Measurements from ENCODE around the gene PDZD4. TPM values are rescaled to one million over a fixed set of nuclear protein-coding genes. Genes with fewer than 3 reads are reported as not detected.

Gene PDZD4
- total RNA-seq, 4 donors from 2014 or later = 2.0 to 6.6 (median 4.2) TPM

- peak overlapping the region; percentile 47 to 81 (median 65) for H3K27ac ChIP-seq
- in situ Hi-C loops (cut with MboI; ENCODE audit: low pct_ligation_motif_present in 1 of 4, low pct_unique_long_range_greater_than_20kb in 1 of 4, low sequenced_read_pairs in 3 of 4) (loop anchor here in 1 of 4 donors (25.0 kb wide), 1 partner anchor 197 kb away; the partner anchor contains the start of genes HCFC1 and TMEM187), intact Hi-C loops (cut with DNase I; ENCODE audit: low total_unique reads) (loop anchor here (5.0 kb wide), 1 partner anchor 187 kb away; no protein-coding TSS in a partner anchor)
- WGBS, 2 donors (ENCODE audit: low coverage in 1 of 2) = 67% methylated on average over 8 of the region's 27 CpGs; no CpG with 5 or more reads in 1 of the 2 donors
- H3K4me1 ChIP-seq = no peaks in the 10 kb centered on the region
- peak overlapping the region in 2 of 4 donors; percentile 13 to 18 for H3K4me3 ChIP-seq
- H3K9me3 ChIP-seq = no peaks in the 10 kb centered on the region
- TF ChIP-seq CTCF (IDR thresholded peaks at IDR 0.05) = no peak
- no peak for TF ChIP-seq EP300 (IDR thresholded peaks at IDR 0.05; ENCODE audit: low read depth)
- TF ChIP-seq POLR2AphosphoS5 (IDR thresholded peaks at IDR 0.05) = no peak
- TF ChIP-seq POLR2A (IDR thresholded peaks at IDR 0.05) = no peak
- no peaks in the 10 kb centered on the region for H3K27me3 ChIP-seq
- DNase-seq = peak; percentile 7
- H3K36me3 ChIP-seq = no peaks in the 10 kb centered on the region
Measured at GRCh38 chrX:153765138-153766079, 64.9 kb downstream of the PDZD4 start.

GRCh38 chrX:153764786-153765137 is 65.6 kb downstream of the PDZD4 start:
- Histone ChIP-seq H3K9me3 (no peaks in the 10 kb centered on the region), H3K4me1 (no peaks in the 10 kb centered on the region), H3K36me3 (no peaks in the 10 kb centered on the region), H3K4me3 (peak overlapping the region in 3 of 4 donors; percentile 2 to 13 (median 12)), H3K27me3 (no peaks in the 10 kb centered on the region), H3K27ac (peak overlapping the region; percentile 47 to 81 (median 65))
- TF ChIP-seq POLR2A (IDR thresholded peaks at IDR 0.05) (no peak), EP300 (IDR thresholded peaks at IDR 0.05; ENCODE audit: low read depth) (no peak)
- in situ Hi-C loops (cut with MboI; ENCODE audit: low pct_ligation_motif_present in 1 of 4, low pct_unique_long_range_greater_than_20kb in 1 of 4, low sequenced_read_pairs in 3 of 4) = loop anchor here in 1 of 4 donors (25.0 kb wide), 1 partner anchor 198 kb away; the partner anchor contains the start of genes HCFC1 and TMEM187
- intact Hi-C loops (cut with DNase I; ENCODE audit: low total_unique reads) = loop anchor here (5.0 kb wide), 1 partner anchor 188 kb away; no protein-coding TSS in a partner anchor
- WGBS, 2 donors (ENCODE audit: low coverage in 1 of 2) = 72% methylated on average over 7 of the region's 7 CpGs; no CpG with 5 or more reads in 1 of the 2 donors
- no peak for DNase-seq

- in situ Hi-C loops (cut with MboI; ENCODE audit: low pct_ligation_motif_present in 1 of 4, low pct_unique_long_range_greater_than_20kb in 1 of 4, low sequenced_read_pairs in 3 of 4) = loop anchor here in 1 of 4 donors (25.0 kb wide), 1 partner anchor 198 kb away; the partner anchor contains the start of genes HCFC1 and TMEM187
- peak within 1 kb of the TSS; percentile 47 to 81 (median 65) for H3K27ac ChIP-seq
- DNase-seq = peak; percentile 84
- no peak for TF ChIP-seq EP300 (IDR thresholded peaks at IDR 0.05; ENCODE audit: low read depth)
- peak in 1 of 3 donors; percentile 32 for TF ChIP-seq POLR2AphosphoS5 (IDR thresholded peaks at IDR 0.05)
- TF ChIP-seq CTCF (IDR thresholded peaks at IDR 0.05) = peak; percentile 67 to 86 (median 76)
- H3K9me3 ChIP-seq = no peaks in the 10 kb centered on the region
- H3K27me3 ChIP-seq = no peaks in the 10 kb centered on the region
- WGBS, 2 donors (ENCODE audit: low coverage in 1 of 2) = 39% methylated on average over 26 of the region's 26 CpGs; no CpG with 5 or more reads in 1 of the 2 donors
- peak within 1 kb of the TSS in 3 of 4 donors; percentile 2 to 13 (median 12) for H3K4me3 ChIP-seq
- H3K4me1 ChIP-seq = no peaks in the 10 kb centered on the region
- intact Hi-C loops (cut with DNase I; ENCODE audit: low total_unique reads) = no loop called here
- no peaks in the 10 kb centered on the region for H3K36me3 ChIP-seq
Measured at GRCh38 chrX:153763989-153764755, 66.2 kb downstream of the PDZD4 start, which contains the start of gene PLXNB3. Gene PLXNB3, plus strand, starts transcription at chrX:153764249. Its CDS starts 1,287 bp downstream, at chrX:153765536.

GRCh38 chrX:153763298-153763932 is 66.9 kb downstream of the PDZD4 start:
- Histone ChIP-seq H3K36me3 (no peaks in the 10 kb centered on the region), H3K4me1 (no peaks in the 10 kb centered on the region), H3K27me3 (no peaks in the 10 kb centered on the region), H3K9me3 (no peaks in the 10 kb centered on the region), H3K27ac (no peak overlapping the region), H3K4me3 (no peak overlapping the region)
- intact Hi-C loops (cut with DNase I; ENCODE audit: low total_unique reads) = no loop called here
- in situ Hi-C loops (cut with MboI; ENCODE audit: low pct_ligation_motif_present in 1 of 4, low pct_unique_long_range_greater_than_20kb in 1 of 4, low sequenced_read_pairs in 3 of 4) = loop anchor here in 1 of 4 donors (25.0 kb wide), 1 partner anchor 199 kb away; the partner anchor contains the start of genes HCFC1 and TMEM187
- WGBS, 2 donors (ENCODE audit: low coverage in 1 of 2) = 77% methylated on average over 18 of the region's 18 CpGs; no CpG with 5 or more reads in 1 of the 2 donors
- TF ChIP-seq EP300 (IDR thresholded peaks at IDR 0.05; ENCODE audit: low read depth) (no peak), POLR2AphosphoS5 (IDR thresholded peaks at IDR 0.05) (no peak), CTCF (IDR thresholded peaks at IDR 0.05) (no peak), POLR2A (IDR thresholded peaks at IDR 0.05) (no peak)
- no peak for DNase-seq

All from transverse colon (tissue), 4 donors.